K562 (cell line): Measurements from ENCODE around the gene TBL1X. TPM values are rescaled to one million over a fixed set of nuclear protein-coding genes. Genes with fewer than 3 reads are reported as not detected.

ENCODE experiments used
- ATAC-seq: fragments of 200-7000 bp; cut with Tn5 transposase; 3 replicates; pipeline ENCODE4 v1.9.1; 2020; ENCODE audit warnings: moderate library complexity
- BruUV-seq: library from RNA; stranded (reverse); fragments of 400-500 nt; replicated peaks from 2 replicates; lab custom pipeline; 2021; lab: Mats Ljungman, UMichigan
- CTCF ChIA-PET: fragments of 300-600 bp; formaldehyde crosslinking; extraction: SDS; loops from one replicate; lab custom pipeline; 2021; ENCODE audit warnings: low intra/inter-chr PET ratio; lab: Yijun Ruan, JAX
- POLR2A ChIA-PET: fragments of 300-600, 350-650 bp; sonication (Branson Sonifier 250); formaldehyde crosslinking; extraction: SDS; loops from one replicate; lab custom pipeline; 2021; ENCODE audit warnings: antibody characterized with exemption, inconsistent platforms; lab: Yijun Ruan, JAX
- DNase-seq, 4 experiments: peaks; one replicate each; pipeline versions ENCODE4 v3.0.0 to v3.0.0-alpha.2; 2011 to 2018; ENCODE audit warnings: low spot score in 3 of 4, mixed read lengths in 3 of 4; ENCODE audit errors: extremely low read depth in 1 of 4
- FAIRE-seq: peaks from 2 replicates; lab custom pipeline; 2011; peaks lifted over from hg19 to GRCh38; lab: Jason Lieb, UNC
- H2AFZ ChIP-seq: 2 replicates; pipeline ENCODE4 v1.6.0; 2011; ENCODE audit warnings: low read depth, low read length, control low read depth, inconsistent platforms
- H3K27ac ChIP-seq: fragments of 200-600 bp; 3 replicates; pipeline ENCODE4 v1.8.0; 2011; ENCODE audit warnings: low read depth, mild to moderate bottlenecking, control low read depth, inconsistent platforms, low read length, moderate library complexity, mixed read lengths; ENCODE audit errors: extremely low read depth
- H3K27me3 ChIP-seq, 2 experiments: fragments of 300-600 bp in 1 of 2; 2 replicates in 1 of 2; 3 replicates in 1 of 2; pipeline versions ENCODE4 v1.6.0 to v1.8.0; 2011; ENCODE audit warnings: inconsistent platforms in 2 of 2, low read length in 2 of 2, mild to moderate bottlenecking in 1 of 2, mixed read lengths in 1 of 2, moderate library complexity in 1 of 2; ENCODE audit not compliant: control insufficient read depth in 2 of 2, insufficient read depth in 2 of 2
- H3K36me3 ChIP-seq: fragments of 300-600 bp; 3 replicates; pipeline ENCODE4 v1.8.0; 2011; ENCODE audit warnings: mild to moderate bottlenecking, low read length, inconsistent platforms; ENCODE audit not compliant: control insufficient read depth, insufficient read depth
- H3K4me1 ChIP-seq, 2 experiments: fragments of 200-600 bp in 1 of 2; replicated peaks in 1 of 2; 2 replicates in 1 of 2; 3 replicates in 1 of 2; pipeline versions ENCODE4 v1.5.1 to v1.8.0; 2011; ENCODE audit warnings: inconsistent platforms in 2 of 2, low read length in 2 of 2, mild to moderate bottlenecking in 1 of 2, mixed read lengths in 1 of 2, moderate library complexity in 1 of 2; ENCODE audit not compliant: control insufficient read depth in 2 of 2, insufficient read depth in 2 of 2
- H3K4me2 ChIP-seq: 2 replicates; pipeline ENCODE4 v1.6.1; 2011; ENCODE audit warnings: low read length, control low read depth, inconsistent platforms, mixed read lengths; ENCODE audit not compliant: insufficient read depth
- H3K4me3 ChIP-seq: fragments of 200-600 bp; sonication (generic), shearing (Covaris generic); 2 replicates; pipeline ENCODE4 v1.5.1; 2016; ENCODE audit warnings: control low read depth, inconsistent platforms
- H3K79me2 ChIP-seq: fragments of 200-600 bp; 3 replicates; pipeline ENCODE4 v1.8.0; 2011; ENCODE audit warnings: low read length, inconsistent platforms; ENCODE audit not compliant: control insufficient read depth, insufficient read depth
- H3K9ac ChIP-seq, 2 experiments: 2 replicates each; pipeline versions ENCODE4 v1.6.0 to v1.6.1; 2011; ENCODE audit warnings: low read depth in 2 of 2, low read length in 2 of 2, control low read depth in 1 of 2, inconsistent platforms in 1 of 2, mild to moderate bottlenecking in 1 of 2, mixed read lengths in 1 of 2; ENCODE audit not compliant: insufficient read depth in 1 of 2
- H3K9me1 ChIP-seq: one replicate; pipeline ENCODE4 v1.6.0; 2011; ENCODE audit warnings: inconsistent platforms, mild to moderate bottlenecking, low read length, moderate library complexity; ENCODE audit not compliant: control insufficient read depth, insufficient read depth
- H3K9me3 ChIP-seq: replicated peaks from 2 replicates; pipeline ENCODE4 v1.5.1; 2011; ENCODE audit warnings: low read depth, low read length, inconsistent platforms; ENCODE audit not compliant: control insufficient read depth, insufficient read depth
- H4K20me1 ChIP-seq: replicated peaks from 2 replicates; pipeline ENCODE4 v1.6.1; 2011; ENCODE audit warnings: low read length, inconsistent platforms, mixed read lengths; ENCODE audit not compliant: control insufficient read depth, insufficient read depth
- MED1 ChIP-seq: sonication (generic); formaldehyde crosslinking; IDR thresholded peaks from 2 replicates; pipeline ENCODE4 v1.8.1; 2023; ENCODE audit warnings: missing genetic modification reagents, borderline replicate concordance
- ZBTB26 ChIP-seq: fragments of 450-650 bp; formaldehyde crosslinking; IDR thresholded peaks from 2 replicates; pipeline ENCODE4 v1.4.0; 2022; ENCODE audit warnings: missing genetic modification characterization
- WGBS: fragments of 100-300 bp; shearing (Covaris generic); methylation state at CpG from one replicate; pipeline ENCODE4 v1.1.6; 2016; ENCODE audit warnings: low coverage, mixed read lengths; ENCODE audit not compliant: insufficient coverage; ENCODE audit errors: missing lambda C conversion rate; 5-methylcytosine and 5-hydroxymethylcytosine counted together
- in situ Hi-C: fragments of 300-500 bp; cut with MboI; formaldehyde crosslinking; loops from 4 replicates; pipeline ENCODE4 v1.15.0; 2018; ENCODE audit warnings: inconsistent platforms, mixed read lengths
- intact Hi-C: fragments of 100-400 bp; cut with micrococcal nuclease; formaldehyde crosslinking; loops from 2 replicates; pipeline ENCODE4 v1.14.2; 2022
- polyA plus RNA-seq, 8 experiments: library from polyadenylated mRNA; depleted of rRNA in 4 of 8; stranded (reverse) in 5 of 8; unstranded in 3 of 8; fragments of >200 nt; fragmentation: Nextera tagmentation in 2 of 8; fragmentation: Illumina TruSeq in 1 of 8; extraction: Ambion mirVana in 2 of 8; extraction: Trizol in 1 of 8; gene quantifications; 2 replicates each; pipeline versions ENCODE4 v1.2.1 to v1.2.3, GENCODE V29; 2011 to 2014; ENCODE audit warnings: inconsistent platforms in 1 of 8, missing spikeins in 1 of 8
- total RNA-seq, 7 experiments: library from RNA; depleted of rRNA in 6 of 7; stranded (reverse); fragments of >200 nt in 6 of 7; fragmentation: Illumina TruSeq in 2 of 7; extraction: Trizol in 2 of 7; gene quantifications; 2 replicates each; pipeline versions ENCODE4 v1.2.1 to v1.2.3, GENCODE V29; 2011 to 2021; ENCODE audit warnings: low replicate concordance in 1 of 7

Gene TBL1X
- total and polyA plus RNA-seq, 9 of the 15 experiments (the other 6 are each of a cell fraction or from before 2014, with no cell fraction given) = 6.0 to 49.6 (median 19.7) TPM

GRCh38 chrX:9677098-9677739 is 212.4 kb downstream of the TBL1X start:
- TF ChIP-seq ZBTB26 (no peak), MED1 (CRISPR knock-in tag) (no peak)
- CTCF ChIA-PET = no interaction called here
- H3K4me3 ChIP-seq = no peak overlapping the region
- ATAC-seq (no peak), FAIRE-seq (no peak), DNase-seq (no peak)
- H3K9ac ChIP-seq = no peak overlapping the region
- no TSS peak for BruUV-seq
- H4K20me1 ChIP-seq = no peaks in the 10 kb centered on the region
- no peaks in the 10 kb centered on the region for H3K27me3 ChIP-seq
- no peak overlapping the region for H3K4me2 ChIP-seq
- in situ Hi-C loops = no loop called here
- peaks cover 4% of the 10 kb centered on the region; the same call in 1 of the 3 replicates for H3K36me3 ChIP-seq
- 87% methylated on average over 6 of the region's 7 CpGs for WGBS
- H3K79me2 ChIP-seq = no peaks in the 10 kb centered on the region
- H3K9me3 ChIP-seq = no peaks in the 10 kb centered on the region
- no peaks in the 10 kb centered on the region for H3K9me1 ChIP-seq
- intact Hi-C loops = no loop called here
- no peaks in the 10 kb centered on the region for H3K4me1 ChIP-seq
- POLR2A ChIA-PET = no interaction called here
- H3K27ac ChIP-seq = no peak overlapping the region
- H2AFZ ChIP-seq = no peak overlapping the region
